SK-N-SH (cell line): Measurements from ENCODE around the gene CD19.

Experiments used
- FOSL2 ChIP-seq: IDR thresholded peaks from 2 replicates; pipeline ENCODE4 v1.4.0; 2012; ENCODE audit warnings: low read depth, mild to moderate bottlenecking, moderate library complexity, borderline replicate concordance
- GABPA ChIP-seq: IDR thresholded peaks from 2 replicates; pipeline ENCODE4 v1.4.0; 2012; ENCODE audit warnings: low read depth, mild to moderate bottlenecking
- NRF1 ChIP-seq: IDR thresholded peaks from 2 replicates; pipeline ENCODE4 v1.6.1; 2012; ENCODE audit warnings: low read depth, mild to moderate bottlenecking, low read length
- POLR2AphosphoS5 ChIP-seq: IDR thresholded peaks from 2 replicates; pipeline ENCODE4 v1.6.1; 2012; ENCODE audit warnings: low read depth, low read length
- TF ChIP-seq, protein P1 (sequence below): fragments of 200-600 bp; sonication (generic); IDR thresholded peaks from 2 replicates; pipeline ENCODE4 v1.6.1; 2017; ENCODE audit warnings: antibody characterized with exemption, mild to moderate bottlenecking, moderate library complexity
- TF ChIP-seq, protein P2 (sequence below): IDR thresholded peaks from 2 replicates; pipeline ENCODE4 v1.4.0; 2012; ENCODE audit warnings: low read depth, borderline replicate concordance

DNA sequence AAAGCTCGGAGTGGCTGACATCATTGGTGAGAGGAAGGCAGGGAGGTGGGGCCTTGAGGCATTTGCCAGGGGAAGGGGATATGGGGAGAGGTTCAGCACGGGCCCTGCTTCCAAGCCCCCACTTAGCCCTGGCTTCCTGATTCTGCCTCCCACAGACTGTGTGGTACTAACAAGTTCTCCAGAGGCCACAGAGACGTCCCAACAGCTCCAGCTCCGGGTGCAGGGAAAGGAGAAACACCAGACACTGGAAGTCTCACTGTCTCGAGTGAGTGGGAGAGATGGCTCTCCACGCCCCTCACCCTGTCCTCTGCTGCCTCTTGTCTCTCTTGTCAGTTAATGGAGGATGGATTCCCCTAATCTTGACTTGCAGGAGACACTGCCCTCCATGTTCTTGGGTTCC, 27.1 kb downstream of the CD19 start:
- TF ChIP-seq, protein P1, sequence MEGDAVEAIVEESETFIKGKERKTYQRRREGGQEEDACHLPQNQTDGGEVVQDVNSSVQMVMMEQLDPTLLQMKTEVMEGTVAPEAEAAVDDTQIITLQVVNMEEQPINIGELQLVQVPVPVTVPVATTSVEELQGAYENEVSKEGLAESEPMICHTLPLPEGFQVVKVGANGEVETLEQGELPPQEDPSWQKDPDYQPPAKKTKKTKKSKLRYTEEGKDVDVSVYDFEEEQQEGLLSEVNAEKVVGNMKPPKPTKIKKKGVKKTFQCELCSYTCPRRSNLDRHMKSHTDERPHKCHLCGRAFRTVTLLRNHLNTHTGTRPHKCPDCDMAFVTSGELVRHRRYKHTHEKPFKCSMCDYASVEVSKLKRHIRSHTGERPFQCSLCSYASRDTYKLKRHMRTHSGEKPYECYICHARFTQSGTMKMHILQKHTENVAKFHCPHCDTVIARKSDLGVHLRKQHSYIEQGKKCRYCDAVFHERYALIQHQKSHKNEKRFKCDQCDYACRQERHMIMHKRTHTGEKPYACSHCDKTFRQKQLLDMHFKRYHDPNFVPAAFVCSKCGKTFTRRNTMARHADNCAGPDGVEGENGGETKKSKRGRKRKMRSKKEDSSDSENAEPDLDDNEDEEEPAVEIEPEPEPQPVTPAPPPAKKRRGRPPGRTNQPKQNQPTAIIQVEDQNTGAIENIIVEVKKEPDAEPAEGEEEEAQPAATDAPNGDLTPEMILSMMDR, result no peak
- TF ChIP-seq NRF1 (no peak), FOSL2 (no peak), GABPA (no peak), POLR2AphosphoS5 (no peak)
- TF ChIP-seq, protein P2, sequence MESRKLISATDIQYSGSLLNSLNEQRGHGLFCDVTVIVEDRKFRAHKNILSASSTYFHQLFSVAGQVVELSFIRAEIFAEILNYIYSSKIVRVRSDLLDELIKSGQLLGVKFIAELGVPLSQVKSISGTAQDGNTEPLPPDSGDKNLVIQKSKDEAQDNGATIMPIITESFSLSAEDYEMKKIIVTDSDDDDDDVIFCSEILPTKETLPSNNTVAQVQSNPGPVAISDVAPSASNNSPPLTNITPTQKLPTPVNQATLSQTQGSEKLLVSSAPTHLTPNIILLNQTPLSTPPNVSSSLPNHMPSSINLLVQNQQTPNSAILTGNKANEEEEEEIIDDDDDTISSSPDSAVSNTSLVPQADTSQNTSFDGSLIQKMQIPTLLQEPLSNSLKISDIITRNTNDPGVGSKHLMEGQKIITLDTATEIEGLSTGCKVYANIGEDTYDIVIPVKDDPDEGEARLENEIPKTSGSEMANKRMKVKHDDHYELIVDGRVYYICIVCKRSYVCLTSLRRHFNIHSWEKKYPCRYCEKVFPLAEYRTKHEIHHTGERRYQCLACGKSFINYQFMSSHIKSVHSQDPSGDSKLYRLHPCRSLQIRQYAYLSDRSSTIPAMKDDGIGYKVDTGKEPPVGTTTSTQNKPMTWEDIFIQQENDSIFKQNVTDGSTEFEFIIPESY, result no peak
